SK-N-SH (cell line): ENCODE data around the gene TEAD4.

Experiments used
- CTCF ChIP-seq: fragments of 200-600 bp; sonication (generic); IDR thresholded peaks from 2 replicates; pipeline ENCODE4 v1.6.1; 2017; ENCODE audit warnings: antibody characterized with exemption, mild to moderate bottlenecking, moderate library complexity
- EP300 ChIP-seq, 2 experiments: IDR thresholded peaks; 2 replicates each; pipeline versions ENCODE4 v1.4.0 to v1.6.1; 2012; ENCODE audit warnings: borderline replicate concordance in 1 of 2, low read depth in 1 of 2, low read length in 1 of 2
- FOXM1 ChIP-seq: IDR thresholded peaks from 2 replicates; pipeline ENCODE4 v1.4.0; 2012; ENCODE audit warnings: low read depth, mild to moderate bottlenecking
- JUND ChIP-seq: IDR thresholded peaks from 2 replicates; pipeline ENCODE4 v1.4.0; 2012
- MAX ChIP-seq: IDR thresholded peaks from 2 replicates; pipeline ENCODE4 v1.4.0; 2012; ENCODE audit warnings: low read depth
- NFIC ChIP-seq: IDR thresholded peaks from 2 replicates; pipeline ENCODE4 v1.4.0; 2012; ENCODE audit warnings: borderline replicate concordance
- NRF1 ChIP-seq: IDR thresholded peaks from 2 replicates; pipeline ENCODE4 v1.6.1; 2012; ENCODE audit warnings: low read depth, mild to moderate bottlenecking, low read length
- RCOR1 ChIP-seq: fragments of 150-350 bp; IDR thresholded peaks from 2 replicates; pipeline ENCODE4 v1.6.1; 2017; ENCODE audit warnings: antibody characterized with exemption, low read length
- REST ChIP-seq: IDR thresholded peaks from 2 replicates; pipeline ENCODE4 v1.6.1; 2012; ENCODE audit warnings: mild to moderate bottlenecking, low read depth, low read length, moderate library complexity
- SIN3A ChIP-seq: IDR thresholded peaks from 2 replicates; pipeline ENCODE4 v1.6.1; 2012; ENCODE audit warnings: low read depth, mild to moderate bottlenecking, low read length, moderate library complexity, borderline replicate concordance
- TAF1 ChIP-seq: IDR thresholded peaks from 2 replicates; pipeline ENCODE4 v1.6.1; 2012; ENCODE audit warnings: low read depth, mild to moderate bottlenecking, low read length, moderate library complexity, borderline replicate concordance
- USF2 ChIP-seq: fragments of 150-350 bp; IDR thresholded peaks from 2 replicates; pipeline ENCODE4 v1.6.1; 2017; ENCODE audit warnings: antibody characterized with exemption, low read length, low read depth, borderline replicate concordance

GRCh38 chr12:3032161-3032560 lies 73.0 kb downstream of the TEAD4 start:
- TF ChIP-seq CTCF (no peak), USF2 (no peak), REST (no peak), NRF1 (no peak), SIN3A (no peak), RCOR1 (no peak), EP300 (IDR thresholded peaks at IDR 0.05; ENCODE audit: borderline replicate concordance in 1 of 2, low read depth in 1 of 2, low read length in 1 of 2) (no peak), NFIC (no peak), FOXM1 (no peak), JUND (no peak), MAX (no peak), TAF1 (no peak)
